ENCODE results near the gene CNIH3.
A peak's percentile ranks its signal among the peaks of the same experiment; 100 is the strongest.

CNIH3 gene

DNA sequence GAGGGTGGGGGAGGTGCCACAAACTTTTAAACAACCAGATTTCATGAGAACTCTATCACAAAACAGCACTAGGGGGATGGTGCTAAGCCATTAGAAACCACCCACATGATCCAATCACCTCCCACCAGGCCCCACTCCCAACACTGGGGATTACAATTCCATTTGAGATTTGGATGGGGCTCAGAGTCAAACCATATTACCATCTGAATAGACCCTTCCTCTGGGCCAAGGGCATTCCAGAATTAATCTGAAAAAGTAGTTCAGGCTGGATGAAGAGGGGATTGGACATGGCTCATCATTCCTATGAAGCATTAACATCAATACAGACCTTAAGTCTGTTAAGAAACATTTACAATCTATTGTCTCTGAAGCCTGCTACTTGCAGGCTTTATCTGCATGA is 163.4 kb downstream of the CNIH3 start:
- no peaks in the 10 kb centered on the region for H4K20me1 ChIP-seq (ENCODE audit: insufficient read depth, low read length)
- ATAC-seq (ENCODE audit: insufficient read depth, low read depth) (no peak), DNase-seq (no peak)
- H3K9ac ChIP-seq (ENCODE audit: low read depth, low read length) = no peak overlapping the region
- no peak for TF ChIP-seq EZH2 (IDR thresholded peaks at IDR 0.05; ENCODE audit: borderline replicate concordance, low read depth, low read length, severe bottlenecking)
- no peak for TF ChIP-seq CTCF (IDR thresholded peaks at IDR 0.05; ENCODE audit: borderline replicate concordance, extremely low read depth, low read length, poor library complexity, severe bottlenecking)
- no peaks in the 10 kb centered on the region for H3K9me3 ChIP-seq (ENCODE audit: insufficient read depth, low read length, severe bottlenecking)
- no peaks in the 10 kb centered on the region for H3K79me2 ChIP-seq (ENCODE audit: insufficient read depth, low read length)
- H3K36me3 ChIP-seq (ENCODE audit: insufficient read depth, low read length) = no peaks in the 10 kb centered on the region
- no peak overlapping the region for H2AFZ ChIP-seq (ENCODE audit: low read depth, low read length)
- peaks cover 38% of the 10 kb centered on the region for H3K4me1 ChIP-seq (ENCODE audit: insufficient read depth, low read length)
- no peak overlapping the region for H3K4me2 ChIP-seq (ENCODE audit: insufficient read depth, low read length)
- H3K27ac ChIP-seq (ENCODE audit: low read length) = no peak overlapping the region
- no peaks in the 10 kb centered on the region for H3K27me3 ChIP-seq (ENCODE audit: insufficient read depth, low read length, poor library complexity)
- no peak overlapping the region for H3K4me3 ChIP-seq (ENCODE audit: low read depth in 1 of 2, low read length in 2 of 2)

DNA sequence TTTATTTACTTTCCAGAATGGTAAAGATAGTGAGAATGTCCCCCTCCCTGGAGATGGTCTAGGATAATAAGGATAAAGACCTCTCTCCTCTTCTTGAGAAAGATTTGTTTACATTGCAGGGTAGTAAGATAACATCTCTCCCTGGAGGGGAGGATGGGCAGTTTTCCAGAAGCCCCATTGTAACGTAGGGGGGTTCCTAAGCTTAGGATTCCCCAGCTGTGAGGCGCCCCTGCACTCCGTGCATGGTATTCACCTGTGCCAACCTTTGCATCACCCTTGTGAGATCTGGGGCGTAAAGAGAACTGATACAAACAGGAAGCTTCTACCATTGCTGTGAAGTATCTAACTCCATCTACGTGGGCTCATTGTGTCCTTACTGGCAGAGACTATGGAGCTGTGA is 164.6 kb downstream of the CNIH3 start:
- Histone ChIP-seq H2AFZ (ENCODE audit: low read depth, low read length) (no peak overlapping the region), H3K9me3 (ENCODE audit: insufficient read depth, low read length, severe bottlenecking) (no peaks in the 10 kb centered on the region), H3K27me3 (ENCODE audit: insufficient read depth, low read length, poor library complexity) (no peaks in the 10 kb centered on the region), H3K9ac (ENCODE audit: low read depth, low read length) (no peak overlapping the region), H3K79me2 (ENCODE audit: insufficient read depth, low read length) (no peaks in the 10 kb centered on the region), H4K20me1 (ENCODE audit: insufficient read depth, low read length) (no peaks in the 10 kb centered on the region), H3K36me3 (ENCODE audit: insufficient read depth, low read length) (no peaks in the 10 kb centered on the region), H3K27ac (ENCODE audit: low read length) (peak overlapping the region; percentile 58; the same call in 1 of the 2 replicates), H3K4me3 (ENCODE audit: low read depth in 1 of 2, low read length in 2 of 2) (no peak overlapping the region), H3K4me1 (ENCODE audit: insufficient read depth, low read length) (peaks cover 50% of the 10 kb centered on the region), H3K4me2 (ENCODE audit: insufficient read depth, low read length) (no peak overlapping the region)
- TF ChIP-seq EZH2 (IDR thresholded peaks at IDR 0.05; ENCODE audit: borderline replicate concordance, low read depth, low read length, severe bottlenecking) = no peak
- TF ChIP-seq CTCF (IDR thresholded peaks at IDR 0.05; ENCODE audit: borderline replicate concordance, extremely low read depth, low read length, poor library complexity, severe bottlenecking) = no peak
- ATAC-seq (ENCODE audit: insufficient read depth, low read depth) (no peak), DNase-seq (no peak)

DNA sequence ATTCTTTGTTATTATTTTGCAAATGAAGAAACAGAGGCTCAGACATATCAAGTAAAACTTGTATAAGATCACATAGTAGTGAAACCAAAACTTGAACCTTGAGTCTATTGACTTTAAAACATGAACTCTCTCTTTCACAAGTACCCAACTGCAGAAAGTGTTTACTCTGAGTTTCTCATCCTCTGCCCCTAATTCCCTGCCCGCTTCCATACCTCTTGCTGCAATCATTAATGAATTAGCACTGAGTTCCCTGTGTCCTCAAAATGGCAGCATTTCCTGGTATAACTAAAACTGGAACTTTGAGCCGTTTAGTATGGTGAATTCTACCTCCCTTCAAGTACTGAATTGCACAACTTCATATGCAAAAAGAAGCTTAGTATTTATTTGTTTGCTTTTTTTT is 165.7 kb downstream of the CNIH3 start:
- Histone ChIP-seq H3K9me3 (ENCODE audit: insufficient read depth, low read length, severe bottlenecking) (no peaks in the 10 kb centered on the region), H4K20me1 (ENCODE audit: insufficient read depth, low read length) (no peaks in the 10 kb centered on the region), H3K27me3 (ENCODE audit: insufficient read depth, low read length, poor library complexity) (no peaks in the 10 kb centered on the region), H3K79me2 (ENCODE audit: insufficient read depth, low read length) (no peaks in the 10 kb centered on the region), H3K27ac (ENCODE audit: low read length) (peak overlapping the region; percentile 92), H3K4me1 (ENCODE audit: insufficient read depth, low read length) (peaks cover 60% of the 10 kb centered on the region), H3K36me3 (ENCODE audit: insufficient read depth, low read length) (no peaks in the 10 kb centered on the region), H3K9ac (ENCODE audit: low read depth, low read length) (no peak overlapping the region; the same call in 1 of the 2 replicates), H3K4me2 (ENCODE audit: insufficient read depth, low read length) (no peak overlapping the region), H2AFZ (ENCODE audit: low read depth, low read length) (peak overlapping the region; percentile 52), H3K4me3 (ENCODE audit: low read depth in 1 of 2, low read length in 2 of 2) (no peak overlapping the region)
- ATAC-seq (ENCODE audit: insufficient read depth, low read depth) = no peak
- TF ChIP-seq CTCF (IDR thresholded peaks at IDR 0.05; ENCODE audit: borderline replicate concordance, extremely low read depth, low read length, poor library complexity, severe bottlenecking) (no peak), EZH2 (IDR thresholded peaks at IDR 0.05; ENCODE audit: borderline replicate concordance, low read depth, low read length, severe bottlenecking) (no peak)
- no peak for DNase-seq

Data from DND-41 (cell line).